HuH-7.5 (cell line): ENCODE results near the gene FAM229B.
A peak's percentile ranks its signal among the peaks of the same experiment; 100 is the strongest.
"Not testable (repeated sequence)": the region's sequence is repeated elsewhere in the genome, so short reads cannot be mapped to it uniquely, and the experiment has no call there.

ENCODE experiments used
- DNase-seq: peaks from one replicate; pipeline ENCODE4 v3.0.0; 2011; ENCODE audit warnings: low spot score

Gene FAM229B

DNA sequence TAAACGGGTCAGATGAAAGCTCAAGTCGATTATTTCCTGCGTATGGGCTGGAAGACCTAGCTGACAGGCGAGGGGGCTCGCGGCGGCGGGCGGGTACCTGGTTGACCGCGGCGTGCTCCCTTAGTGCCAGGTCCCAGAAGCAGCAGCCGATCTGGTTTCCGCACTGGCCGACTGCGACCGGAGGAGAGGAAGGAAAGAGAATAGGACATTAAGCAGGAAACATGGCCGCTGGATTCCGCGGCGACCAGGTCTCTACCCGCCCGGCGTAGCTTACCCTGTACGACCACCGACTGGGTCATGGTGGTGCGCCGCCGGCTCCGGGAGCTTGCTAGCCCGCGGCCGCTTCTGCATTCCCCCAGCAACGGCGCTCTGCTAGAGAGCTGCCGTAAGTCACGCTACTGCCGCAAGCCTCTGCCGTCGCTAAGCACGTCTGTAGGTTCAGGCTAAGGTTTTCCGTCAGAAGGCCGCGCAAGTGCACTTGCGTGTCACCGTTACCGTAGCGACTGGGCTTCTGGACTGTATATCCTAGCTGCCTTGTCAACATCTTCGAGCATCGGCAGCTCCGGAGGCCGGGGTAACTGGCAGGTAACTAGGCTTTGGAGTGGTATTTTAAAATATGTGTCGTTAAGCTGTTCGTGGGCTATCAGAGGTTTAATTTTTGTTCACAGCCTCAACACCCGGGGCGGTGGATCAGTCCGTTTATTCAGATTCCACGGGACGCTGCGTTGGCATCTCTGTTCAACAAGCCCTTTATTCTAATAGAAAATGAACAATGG is at the start of gene FAM229B, which contains the start of gene TUBE1:
FAM229B (plus strand) TSS at position 456 of the 776 bp plus-strand sequence. CDS start 11,693 bp downstream, outside the sequence.
TUBE1 (minus strand) TSS at position 347 of the 776 bp plus-strand sequence; CDS start at position 299, 48 bp downstream.
- peak; percentile 42 for DNase-seq

- DNase-seq = no peak
Observed at GRCh38 chr6:112037783-112038216, 49.6 kb upstream of the FAM229B start.

GRCh38 chr6:112038268-112038667 is 49.1 kb upstream of the FAM229B start:
- DNase-seq = no peak

- DNase-seq = no peak
Observed at GRCh38 chr6:112038756-112039430, 48.5 kb upstream of the FAM229B start.

DNA sequence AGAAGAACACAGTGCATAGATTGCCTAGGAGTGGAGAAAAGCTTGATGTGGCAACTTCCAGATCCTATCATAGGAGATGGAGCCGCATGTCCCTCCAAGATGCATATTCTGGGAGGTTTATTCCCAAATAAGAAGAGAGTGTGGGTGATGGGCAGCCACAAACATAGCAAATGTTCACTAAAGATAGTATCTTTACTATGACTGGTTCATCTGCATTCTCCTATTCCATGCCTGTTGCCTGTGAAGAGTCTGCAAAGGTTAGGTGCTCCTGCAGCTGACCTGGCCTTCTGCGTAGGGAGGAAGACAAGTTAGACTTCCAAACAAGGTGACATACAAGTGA is 48.0 kb upstream of the FAM229B start:
- no peak for DNase-seq

- DNase-seq = no peak
Observed at GRCh38 chr6:112040956-112041355, 46.4 kb upstream of the FAM229B start.

DNA sequence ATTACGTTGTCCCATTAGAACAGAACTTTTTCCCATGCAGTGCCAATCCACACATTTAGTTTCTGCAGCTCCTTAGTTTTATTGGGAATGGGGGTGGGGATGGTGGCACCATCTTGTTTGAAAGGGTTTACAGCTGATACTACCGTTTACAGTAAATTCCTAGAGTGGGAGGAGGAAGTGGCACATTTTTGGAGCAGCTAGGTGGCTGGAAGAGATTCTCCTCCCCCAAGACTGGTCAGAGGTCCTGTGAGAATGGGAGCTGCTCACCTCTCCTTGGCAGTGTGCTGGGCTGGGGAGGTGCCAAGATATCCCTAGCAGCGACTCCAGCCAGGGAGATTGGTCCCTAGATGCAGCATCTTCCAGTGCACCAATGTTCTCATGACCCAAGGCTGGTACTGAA is 45.9 kb upstream of the FAM229B start:
- DNase-seq = no peak

GRCh38 chr6:112043032-112044007 is 44.1 kb upstream of the FAM229B start:
- peak; percentile 77 for DNase-seq

DNA sequence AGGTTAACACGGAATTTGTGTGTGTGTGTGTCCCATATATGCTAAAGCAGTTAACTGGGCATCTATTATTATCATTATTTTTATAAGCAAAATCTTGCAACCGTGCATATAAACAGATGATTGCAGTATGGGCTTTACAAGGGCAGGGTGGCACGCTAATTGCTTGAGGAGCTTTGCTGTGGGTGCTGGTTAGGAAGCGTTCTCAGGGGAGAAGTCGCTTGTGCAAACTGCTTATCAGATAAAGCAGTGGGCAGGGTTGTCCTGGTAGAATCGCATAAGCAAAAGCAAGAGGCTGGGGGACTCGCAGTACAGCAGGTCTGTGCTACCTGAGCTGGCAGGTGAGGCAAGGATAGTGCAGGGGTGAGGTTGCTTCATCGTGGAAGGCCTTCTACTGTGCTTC is 43.2 kb upstream of the FAM229B start:
- no peak for DNase-seq

DNA sequence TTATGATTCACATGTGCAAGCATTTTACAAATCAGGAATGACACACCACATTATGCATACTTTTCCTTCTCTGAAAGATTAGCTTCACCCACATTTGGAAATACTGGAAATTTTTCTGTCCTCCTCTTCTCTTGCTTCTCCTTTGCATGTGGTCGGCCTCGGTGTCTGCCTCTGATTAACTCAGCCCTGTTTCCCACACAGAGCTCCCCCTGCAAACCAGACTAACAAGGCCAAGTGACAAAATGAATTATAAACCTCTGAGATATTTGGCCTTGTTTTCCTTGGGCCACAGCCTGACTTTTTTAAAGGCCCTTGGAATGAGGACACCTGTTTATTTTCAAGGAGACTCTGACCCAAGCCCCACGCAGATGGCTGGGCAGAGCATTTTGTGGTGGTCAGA is 42.5 kb upstream of the FAM229B start:
- no peak for DNase-seq

DNA sequence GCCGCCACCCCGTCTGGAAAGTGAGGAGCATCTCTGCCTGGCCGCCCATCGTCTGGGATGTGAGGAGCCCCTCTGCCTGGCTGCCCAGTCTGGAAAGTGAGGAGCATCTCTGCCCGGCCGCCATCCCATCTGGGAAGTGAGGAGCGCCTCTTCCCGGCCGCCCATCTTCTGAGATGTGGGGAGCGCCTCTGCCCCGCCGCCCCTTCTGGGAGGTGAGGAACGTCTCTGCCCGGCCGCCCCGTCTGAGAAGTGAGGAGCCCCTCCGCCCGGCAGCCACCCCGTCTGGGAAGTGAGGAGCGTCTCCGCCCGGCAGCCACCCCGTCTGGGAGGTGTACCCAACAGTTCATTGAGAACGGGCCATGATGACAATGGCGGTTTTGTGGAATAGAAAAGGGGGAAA is 39.9 kb upstream of the FAM229B start:
- not testable (repeated sequence) for DNase-seq

- no peak for DNase-seq
Observed at GRCh38 chr6:112049026-112049799, 38.2 kb upstream of the FAM229B start.

GRCh38 chr6:112049996-112050395 is 37.4 kb upstream of the FAM229B start:
- no peak for DNase-seq

GRCh38 chr6:112050429-112050828 is 37.0 kb upstream of the FAM229B start:
- no peak for DNase-seq

GRCh38 chr6:112051251-112051740 is 36.1 kb upstream of the FAM229B start:
- not testable (repeated sequence) for DNase-seq

DNA sequence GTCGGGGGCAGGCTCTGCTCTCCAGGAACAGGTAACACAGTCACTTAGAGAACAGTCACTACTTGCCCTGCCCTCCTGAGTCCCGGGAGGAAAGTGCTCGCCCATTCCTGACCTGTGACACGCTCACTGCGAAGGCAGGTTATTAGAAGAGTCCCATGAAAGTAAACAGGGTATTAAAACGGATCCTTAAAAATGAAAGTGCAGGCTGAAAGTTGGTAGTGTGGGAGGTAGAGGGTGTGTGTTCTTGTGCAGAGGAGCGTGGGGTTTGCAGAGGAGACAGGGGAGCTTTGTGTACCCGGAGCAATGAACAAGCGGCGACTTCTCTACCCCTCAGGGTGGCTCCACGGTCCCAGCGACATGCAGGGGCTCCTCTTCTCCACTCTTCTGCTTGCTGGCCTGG is 33.4 kb upstream of the FAM229B start, which contains the start of gene CCN6:
CCN6 (plus strand) TSS at position 104 of the 400 bp plus-strand sequence; CDS start at position 358, 254 bp downstream.
- DNase-seq = no peak

DNA sequence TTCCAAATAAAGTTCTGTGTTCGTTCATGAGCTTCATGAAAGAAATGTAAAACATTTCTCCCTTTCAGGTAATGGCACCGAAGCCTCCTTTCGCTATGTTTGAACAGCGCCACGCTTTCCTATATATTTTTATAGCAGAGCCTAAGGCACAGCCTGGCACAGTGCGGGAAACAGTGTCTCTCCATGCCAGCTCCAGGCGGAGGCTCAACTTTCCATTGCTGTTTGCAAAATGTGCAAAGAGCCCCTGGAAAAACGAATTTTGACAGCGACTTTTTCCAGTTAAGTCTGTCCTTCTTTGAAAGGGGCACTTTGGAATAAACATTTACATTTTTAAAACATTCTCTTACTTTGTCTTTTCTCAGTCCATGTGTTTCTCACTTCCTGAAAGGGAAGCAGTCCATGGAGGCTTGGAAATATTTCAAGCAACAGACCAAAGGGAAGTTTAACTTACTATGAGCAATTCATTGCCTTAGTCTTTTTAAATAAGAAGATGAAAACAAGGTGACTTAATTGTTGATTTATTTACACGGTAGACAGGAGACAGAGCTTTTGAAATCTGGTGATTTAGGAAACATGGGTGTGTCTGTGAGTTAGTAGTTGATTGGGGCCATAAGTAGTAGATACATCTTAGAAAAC is 32.7 kb upstream of the FAM229B start:
- no peak for DNase-seq

DNA sequence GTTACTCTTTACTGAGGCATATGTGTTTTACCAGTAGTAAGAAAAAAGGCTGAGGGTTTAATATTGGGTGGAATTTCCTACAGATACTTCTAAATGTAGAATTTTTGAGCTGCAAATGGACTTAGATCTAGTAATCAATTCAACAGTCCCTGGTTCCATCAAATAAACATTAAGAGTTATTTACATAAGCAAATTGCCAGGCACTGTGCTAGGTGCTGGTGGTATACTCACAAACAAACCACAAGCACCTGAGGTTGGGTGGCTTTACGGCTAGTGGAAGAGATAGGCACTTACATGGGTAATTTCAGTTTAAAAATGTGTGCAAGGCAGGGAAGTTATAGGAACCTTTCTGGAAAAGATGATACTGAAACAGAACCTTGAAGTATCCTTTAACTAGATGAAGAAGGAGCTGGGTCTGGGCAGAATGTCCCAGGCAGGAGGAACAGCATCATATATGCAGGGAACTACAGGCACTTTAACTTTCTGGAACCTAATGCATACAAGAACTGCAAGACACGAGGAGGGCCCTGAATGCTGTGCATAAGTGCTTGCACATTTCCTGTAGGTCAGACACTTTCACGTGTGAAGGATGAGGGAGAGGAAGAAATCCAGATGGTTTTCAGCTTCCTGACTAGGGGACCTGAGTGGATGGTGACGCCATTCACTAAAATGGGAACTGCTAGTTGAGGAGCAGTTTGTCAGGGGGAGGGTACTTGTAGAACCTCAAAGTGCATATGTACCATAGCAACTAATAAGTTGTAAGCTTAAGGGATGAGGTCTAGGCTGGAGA is 29.0 kb upstream of the FAM229B start:
- DNase-seq = no peak

GRCh38 chr6:112061605-112062004 is 25.8 kb upstream of the FAM229B start:
- no peak for DNase-seq

GRCh38 chr6:112062966-112063365 is 24.4 kb upstream of the FAM229B start:
- DNase-seq = no peak
